HG03469 (cell line): ENCODE results near the gene SHBG.

ENCODE experiments used
- ATAC-seq: cut with Tn5 transposase; IDR thresholded peaks from one replicate; pipeline ENCODE4 v1.9.1; 2021; ENCODE audit warnings: mild to moderate bottlenecking, moderate library complexity, moderate number of reproducible peaks; ENCODE audit not compliant: unreplicated experiment

The SHBG gene

GRCh38 chr17:7646457-7646856 lies 16.5 kb downstream of the SHBG start:
- no peak for ATAC-seq

- ATAC-seq: no peak
Measured at GRCh38 chr17:7647018-7647417, 17.1 kb downstream of the SHBG start.

DNA sequence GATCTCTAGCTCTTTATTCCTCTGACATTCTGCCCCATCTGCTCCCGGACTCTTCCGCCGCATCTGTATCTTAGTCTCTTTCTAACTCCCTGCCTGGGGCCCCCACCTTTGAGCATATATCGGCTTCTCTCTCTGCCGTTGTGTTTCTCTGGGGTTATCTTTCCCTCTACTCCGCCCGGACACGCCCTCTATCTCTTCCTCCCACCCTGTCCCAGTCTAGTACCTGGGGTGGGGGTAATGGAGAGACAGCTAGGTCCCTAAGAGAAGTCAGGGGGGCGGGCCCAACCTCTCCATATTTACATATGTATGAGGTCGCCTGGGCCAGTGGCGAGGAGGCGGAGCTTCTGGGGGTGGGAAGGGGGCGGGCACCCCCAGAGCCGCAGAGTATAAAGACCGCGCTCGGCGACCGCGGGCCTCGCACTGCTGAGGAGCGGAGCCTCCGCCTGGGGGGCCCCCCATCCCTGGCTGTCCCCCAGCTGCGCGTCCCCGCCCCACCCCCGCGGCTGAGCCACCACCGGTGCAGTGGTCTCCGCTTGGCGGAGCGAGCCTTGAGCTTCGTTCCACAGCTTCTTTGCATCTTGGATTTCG lies 20.7 kb downstream of the SHBG start, which contains the start of gene ATP1B2:
TSS of gene ATP1B2 (plus strand) at position 418 of the 588 bp plus-strand sequence. CDS start 593 bp downstream, outside the sequence.
- ATAC-seq: no peak

GRCh38 chr17:7651097-7651664 lies 21.2 kb downstream of the SHBG start:
- ATAC-seq: no peak

DNA sequence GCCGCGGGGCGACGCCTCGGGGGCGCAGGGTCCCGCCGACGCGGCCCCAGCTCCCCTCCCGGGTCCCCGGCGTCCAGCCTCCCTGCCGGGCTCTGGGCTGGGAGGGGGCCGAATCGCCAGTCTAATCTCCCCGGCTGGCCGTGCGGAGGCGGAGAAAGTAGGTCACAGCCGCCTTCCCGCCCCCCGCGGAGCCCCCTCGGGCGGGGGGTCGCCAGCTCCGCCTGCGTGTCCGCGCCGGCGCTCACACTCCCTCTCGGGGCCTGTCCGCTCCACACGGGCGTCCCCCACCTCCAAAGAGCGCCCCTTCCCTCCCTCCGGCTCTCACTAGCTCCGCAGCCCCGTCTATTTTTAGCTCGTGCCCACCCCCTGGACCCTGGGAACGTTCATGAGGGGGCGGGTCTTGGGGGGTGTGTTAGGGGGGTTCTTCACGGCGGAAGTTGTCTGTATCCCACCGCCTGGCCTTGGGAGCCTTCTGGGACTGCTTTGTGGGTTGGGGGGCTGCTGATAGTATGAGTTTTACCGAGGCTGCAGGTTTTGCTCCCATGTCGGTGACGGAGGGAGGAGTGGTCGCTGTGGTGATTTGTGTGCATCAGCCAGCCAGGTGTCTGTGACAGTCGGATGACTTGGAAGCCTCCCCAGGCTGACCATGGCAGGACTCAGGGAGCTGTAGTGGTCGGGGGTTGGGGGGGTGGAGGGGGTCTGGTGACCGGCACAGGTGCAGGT lies 21.9 kb downstream of the SHBG start:
- ATAC-seq: no peak

DNA sequence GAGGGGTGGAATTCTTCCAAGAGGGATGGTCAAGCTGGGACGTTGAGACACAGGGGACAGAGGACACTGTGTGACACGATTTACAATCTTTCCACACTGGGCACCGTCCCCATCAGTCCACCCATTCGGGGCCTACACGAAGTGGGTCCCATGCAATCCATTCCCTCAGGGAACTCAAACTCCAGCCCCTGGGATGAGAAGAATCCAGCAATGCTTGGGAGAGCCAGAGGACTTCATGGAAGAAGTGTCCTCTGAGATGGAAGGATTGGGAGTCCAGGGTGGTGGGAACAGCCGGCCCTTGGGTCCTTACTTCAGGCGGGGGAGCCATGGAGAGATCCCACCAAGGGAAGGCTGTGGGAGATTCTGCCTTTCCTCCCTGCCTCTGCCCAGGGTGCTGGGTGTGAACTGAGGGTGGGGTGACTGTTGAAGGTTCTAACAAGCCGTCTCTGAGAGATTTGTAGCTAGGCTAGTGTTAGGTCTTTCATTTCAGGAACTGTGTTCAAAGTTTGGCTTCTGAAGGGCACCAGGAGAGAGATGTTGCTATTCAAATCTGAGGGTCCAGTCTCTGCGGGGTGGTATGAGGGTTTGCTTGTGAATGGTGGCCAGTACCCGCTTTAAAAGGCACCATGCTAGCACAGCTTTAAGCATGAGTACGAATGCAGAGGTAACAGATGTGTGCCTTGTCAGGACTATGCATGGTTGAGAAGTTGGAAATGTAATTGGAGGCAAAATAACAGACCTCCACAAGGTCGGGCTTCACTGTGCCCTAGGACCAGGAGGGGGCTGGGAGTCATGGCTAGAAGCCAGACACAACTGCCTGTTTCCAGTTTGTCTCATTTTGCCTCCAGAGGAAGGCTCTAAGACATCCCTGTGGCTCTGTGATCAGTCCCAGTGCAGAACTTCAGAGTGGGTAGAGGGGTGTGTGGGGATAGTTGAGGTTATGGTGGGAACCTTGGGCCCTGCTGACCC lies 22.7 kb downstream of the SHBG start:
- no peak for ATAC-seq

DNA sequence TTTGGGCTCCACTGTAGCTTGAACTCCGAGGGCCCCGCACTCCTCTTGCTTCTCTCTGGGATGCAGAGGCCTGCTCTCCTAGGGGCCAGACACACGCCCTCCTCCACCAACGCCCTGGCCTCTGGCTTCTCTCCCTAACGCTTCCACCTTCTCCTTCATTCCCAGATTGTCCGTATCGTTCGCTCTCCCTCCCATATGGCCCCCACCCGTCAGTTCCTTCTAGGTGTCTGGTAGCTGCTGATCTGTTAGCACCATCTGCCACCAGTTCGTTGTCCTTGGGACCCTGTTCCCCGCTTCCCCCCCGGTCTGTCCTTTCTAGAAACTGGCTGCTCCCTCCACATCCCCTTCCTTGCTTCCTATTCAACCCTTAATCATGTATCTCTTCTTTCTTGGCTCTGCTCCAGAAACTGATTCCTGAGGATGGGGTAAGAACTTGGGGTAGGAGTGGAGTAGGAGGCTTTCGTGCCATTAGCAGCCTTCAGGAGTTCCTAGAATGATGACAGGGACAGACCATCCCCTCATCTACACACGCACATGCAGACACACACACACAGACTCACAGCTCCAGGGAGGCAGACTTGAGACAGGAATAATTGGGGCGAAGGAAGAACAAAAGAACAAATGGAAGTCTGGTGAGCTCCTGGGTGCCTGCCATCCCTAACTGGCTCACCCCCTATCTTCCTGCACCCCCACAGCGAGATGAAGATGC lies 25.1 kb downstream of the SHBG start:
- ATAC-seq: no peak

DNA sequence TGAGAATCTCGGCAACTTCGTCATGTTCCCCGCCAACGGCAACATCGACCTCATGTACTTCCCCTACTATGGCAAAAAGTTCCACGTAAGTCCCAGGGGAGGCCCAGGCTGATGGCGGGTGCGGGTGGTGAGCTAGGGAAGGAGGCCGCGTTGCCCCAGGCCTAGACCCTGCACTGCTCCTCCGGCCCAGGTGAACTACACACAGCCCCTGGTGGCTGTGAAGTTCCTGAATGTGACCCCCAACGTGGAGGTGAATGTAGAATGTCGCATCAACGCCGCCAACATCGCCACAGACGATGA lies 25.6 kb downstream of the SHBG start:
- ATAC-seq: no peak

DNA sequence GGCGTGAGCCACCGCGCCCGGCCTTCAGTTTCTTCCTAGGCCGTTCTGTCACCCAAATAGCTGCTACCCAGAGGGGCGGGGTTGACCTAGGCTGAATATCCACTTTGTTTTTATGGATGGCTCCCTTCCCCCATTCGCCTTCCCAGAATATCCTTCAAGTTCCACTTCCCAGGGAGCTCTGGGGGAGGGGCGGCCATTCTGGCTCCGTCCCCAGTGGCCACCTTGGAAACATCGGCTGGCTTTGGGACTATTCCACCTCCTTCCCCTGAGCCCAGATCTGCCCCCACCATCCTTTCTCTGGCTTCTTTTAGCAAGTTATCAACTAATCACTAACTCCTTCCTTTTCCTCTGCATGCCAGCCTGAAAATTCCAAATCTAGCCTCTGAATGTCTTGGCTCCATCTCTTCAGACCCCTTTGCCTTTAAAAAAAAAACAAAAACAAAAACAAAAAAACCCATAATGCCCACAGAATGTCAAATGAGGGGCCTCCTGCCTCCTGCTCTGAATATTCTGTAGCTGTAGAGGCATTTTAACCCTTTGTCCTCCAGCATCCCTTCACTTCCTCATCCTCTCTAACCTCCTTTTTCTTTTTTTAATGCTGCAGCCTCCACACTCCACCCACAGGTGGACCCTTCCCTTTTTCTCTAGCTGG lies 27.1 kb downstream of the SHBG start:
- no peak for ATAC-seq

DNA sequence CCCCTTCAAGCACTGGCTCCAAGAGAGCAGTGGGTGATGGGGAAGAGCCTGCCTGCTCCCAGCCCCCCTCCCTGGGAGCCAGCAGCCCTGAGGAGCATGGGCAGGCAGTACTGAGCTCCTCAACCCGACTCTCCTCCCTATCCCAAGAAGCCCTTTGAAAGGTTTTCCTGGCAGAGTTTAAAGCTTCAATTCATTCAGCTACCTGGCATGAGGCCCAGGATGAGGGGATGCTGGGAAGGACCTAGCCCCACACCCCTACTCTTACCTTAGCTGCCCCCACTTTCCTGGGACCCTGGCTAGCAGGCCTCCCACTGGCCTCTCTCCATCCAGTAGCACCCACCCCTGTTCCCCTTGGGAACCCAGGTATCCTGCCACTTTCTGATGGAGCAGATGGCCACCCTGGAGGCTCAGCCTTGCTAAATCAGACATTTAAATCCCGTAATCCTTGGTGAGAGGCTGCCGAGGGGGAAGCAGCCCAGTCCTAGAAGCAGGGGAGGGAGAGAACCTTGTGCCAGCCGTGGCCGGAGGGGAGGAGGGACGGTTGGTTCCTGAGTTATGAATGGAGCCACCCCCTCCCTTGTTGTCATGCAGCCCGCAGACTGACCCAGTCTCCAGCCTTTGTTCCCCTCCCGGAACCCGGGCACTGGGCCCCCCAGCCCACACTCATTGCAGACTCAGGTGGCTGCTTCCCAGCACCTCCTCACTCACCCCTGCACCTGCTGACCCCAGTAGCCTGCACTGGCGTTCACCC lies 37.9 kb downstream of the SHBG start:
- no peak for ATAC-seq

DNA sequence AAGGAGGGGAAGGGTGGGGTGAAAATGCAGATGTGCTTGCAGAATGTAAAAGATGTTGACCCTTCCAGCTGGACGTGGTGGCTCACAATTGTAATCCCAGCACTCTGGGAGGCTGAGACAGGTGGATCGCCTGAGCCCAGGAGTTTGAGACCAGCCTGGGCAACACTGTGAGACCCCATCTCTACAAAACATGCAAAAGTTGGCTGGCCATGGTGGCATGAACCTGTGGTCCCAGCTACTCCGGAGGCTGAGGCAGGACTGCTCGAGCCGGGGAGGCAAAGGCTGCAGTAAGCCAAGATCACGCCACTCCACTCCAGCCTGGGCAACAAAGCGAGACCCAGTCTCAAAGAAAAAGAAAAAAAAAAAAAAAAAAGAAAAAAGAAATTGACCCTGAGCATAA lies 38.5 kb downstream of the SHBG start:
- no peak for ATAC-seq

GRCh38 chr17:7673239-7673638 lies 43.3 kb downstream of the SHBG start:
- no peak for ATAC-seq

DNA sequence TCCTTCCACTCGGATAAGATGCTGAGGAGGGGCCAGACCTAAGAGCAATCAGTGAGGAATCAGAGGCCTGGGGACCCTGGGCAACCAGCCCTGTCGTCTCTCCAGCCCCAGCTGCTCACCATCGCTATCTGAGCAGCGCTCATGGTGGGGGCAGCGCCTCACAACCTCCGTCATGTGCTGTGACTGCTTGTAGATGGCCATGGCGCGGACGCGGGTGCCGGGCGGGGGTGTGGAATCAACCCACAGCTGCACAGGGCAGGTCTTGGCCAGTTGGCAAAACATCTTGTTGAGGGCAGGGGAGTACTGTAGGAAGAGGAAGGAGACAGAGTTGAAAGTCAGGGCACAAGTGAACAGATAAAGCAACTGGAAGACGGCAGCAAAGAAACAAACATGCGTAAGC lies 45.0 kb downstream of the SHBG start:
- no peak for ATAC-seq

DNA sequence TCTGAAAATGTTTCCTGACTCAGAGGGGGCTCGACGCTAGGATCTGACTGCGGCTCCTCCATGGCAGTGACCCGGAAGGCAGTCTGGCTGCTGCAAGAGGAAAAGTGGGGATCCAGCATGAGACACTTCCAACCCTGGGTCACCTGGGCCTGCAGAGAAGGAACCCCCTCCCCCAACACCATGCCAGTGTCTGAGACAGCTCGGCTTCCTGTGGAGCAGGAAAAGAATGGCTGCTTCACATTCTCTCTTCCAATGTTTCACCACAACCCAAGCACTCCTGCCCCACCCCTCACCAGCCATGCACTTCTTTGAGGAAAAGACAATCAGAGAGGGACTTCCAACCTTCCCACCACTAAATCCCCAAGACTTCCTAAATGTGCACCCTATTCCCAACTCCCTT lies 46.6 kb downstream of the SHBG start:
- no peak for ATAC-seq

GRCh38 chr17:7677388-7678067 lies 47.6 kb downstream of the SHBG start:
- no peak for ATAC-seq
